IPS-18c (cell line): Measurements from ENCODE around the gene C10orf95.

Experiments used
- H3K4me3 ChIP-seq: 2 replicates; pipeline ENCODE4 v1.7.0; 2013; ENCODE audit warnings: low read depth, mild to moderate bottlenecking, low read length, moderate library complexity; ENCODE audit not compliant: insufficient read depth
- H3K9me3 ChIP-seq: one replicate; pipeline ENCODE4 v1.6.1; 2013; ENCODE audit warnings: mild to moderate bottlenecking, low read length, moderate library complexity; ENCODE audit not compliant: control insufficient read depth, insufficient read depth

Gene C10orf95

DNA sequence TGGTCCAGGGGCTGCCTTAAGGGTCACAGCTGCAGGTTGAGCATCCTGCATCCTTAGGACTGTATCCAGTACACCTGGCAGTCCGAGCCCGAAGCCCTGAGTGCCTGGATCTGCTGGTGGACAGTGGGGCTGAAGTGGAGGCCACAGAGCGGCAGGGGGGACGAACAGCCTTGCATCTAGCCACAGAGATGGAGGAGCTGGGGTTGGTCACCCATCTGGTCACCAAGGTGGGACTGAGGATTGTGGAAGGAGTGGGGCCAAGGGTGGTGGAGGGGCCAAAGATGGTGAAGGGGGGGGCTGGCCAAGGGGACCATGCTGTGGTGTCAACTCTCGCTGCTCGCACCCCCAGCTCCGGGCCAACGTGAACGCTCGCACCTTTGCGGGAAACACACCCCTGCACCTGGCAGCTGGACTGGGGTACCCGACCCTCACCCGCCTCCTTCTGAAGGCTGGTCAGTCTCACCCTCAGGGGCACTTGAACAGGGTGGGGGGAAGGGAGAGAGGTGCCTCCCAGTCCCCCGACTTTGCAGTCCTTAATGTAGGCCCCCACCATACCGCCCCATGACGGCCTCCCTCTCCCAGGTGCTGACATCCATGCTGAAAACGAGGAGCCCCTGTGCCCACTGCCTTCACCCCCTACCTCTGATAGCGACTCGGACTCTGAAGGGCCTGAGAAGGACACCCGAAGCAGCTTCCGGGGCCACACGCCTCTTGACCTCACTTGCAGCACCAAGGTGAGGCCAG is 50.6 kb downstream of the C10orf95 start:
- H3K4me3 ChIP-seq: no peak overlapping the region
- no peaks in the 10 kb centered on the region for H3K9me3 ChIP-seq

DNA sequence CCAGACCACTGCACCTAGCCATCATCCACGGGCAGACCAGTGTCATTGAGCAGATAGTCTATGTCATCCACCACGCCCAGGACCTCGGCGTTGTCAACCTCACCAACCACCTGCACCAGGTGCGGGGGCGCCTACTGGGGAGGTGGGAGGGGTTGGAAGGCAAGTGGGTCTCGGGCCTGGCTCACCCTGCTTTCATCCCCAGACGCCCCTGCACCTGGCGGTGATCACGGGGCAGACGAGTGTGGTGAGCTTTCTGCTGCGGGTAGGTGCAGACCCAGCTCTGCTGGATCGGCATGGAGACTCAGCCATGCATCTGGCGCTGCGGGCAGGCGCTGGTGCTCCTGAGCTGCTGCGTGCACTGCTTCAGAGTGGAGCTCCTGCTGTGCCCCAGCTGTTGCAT is 51.3 kb downstream of the C10orf95 start:
- H3K4me3 ChIP-seq: no peak overlapping the region
- peaks cover 2% of the 10 kb centered on the region for H3K9me3 ChIP-seq
